ENCODE data around the gene ANKRD22.

DNA sequence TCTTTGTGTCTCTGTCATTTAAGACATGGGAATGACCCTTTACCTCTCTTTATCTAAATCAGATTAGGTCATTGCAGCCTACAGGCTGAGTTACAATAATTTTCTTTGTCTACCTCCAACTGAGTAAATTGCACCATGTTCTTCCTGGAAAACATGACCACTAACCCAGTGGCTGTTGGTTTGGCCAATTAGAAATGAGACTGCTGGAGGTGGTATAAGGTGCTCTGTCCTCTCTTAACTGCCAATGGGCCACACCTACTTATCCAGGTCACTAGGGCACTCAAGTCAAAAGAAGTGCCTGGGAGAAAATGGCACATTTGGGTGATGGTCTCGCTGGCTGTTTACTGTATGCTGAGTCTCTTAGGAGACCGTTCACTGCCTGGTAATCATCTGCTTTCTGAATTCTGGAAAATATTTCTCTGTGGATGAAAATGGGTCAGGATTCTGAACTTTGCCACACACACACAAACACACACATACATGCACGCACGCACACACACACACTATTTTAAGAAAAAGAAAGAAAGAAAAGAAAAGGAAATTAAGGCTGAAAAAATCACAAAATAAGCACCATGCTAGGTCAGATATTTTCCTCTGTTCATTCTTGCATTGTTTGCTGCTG is 44.8 kb upstream of the ANKRD22 start:
- TF ChIP-seq, protein P1, sequence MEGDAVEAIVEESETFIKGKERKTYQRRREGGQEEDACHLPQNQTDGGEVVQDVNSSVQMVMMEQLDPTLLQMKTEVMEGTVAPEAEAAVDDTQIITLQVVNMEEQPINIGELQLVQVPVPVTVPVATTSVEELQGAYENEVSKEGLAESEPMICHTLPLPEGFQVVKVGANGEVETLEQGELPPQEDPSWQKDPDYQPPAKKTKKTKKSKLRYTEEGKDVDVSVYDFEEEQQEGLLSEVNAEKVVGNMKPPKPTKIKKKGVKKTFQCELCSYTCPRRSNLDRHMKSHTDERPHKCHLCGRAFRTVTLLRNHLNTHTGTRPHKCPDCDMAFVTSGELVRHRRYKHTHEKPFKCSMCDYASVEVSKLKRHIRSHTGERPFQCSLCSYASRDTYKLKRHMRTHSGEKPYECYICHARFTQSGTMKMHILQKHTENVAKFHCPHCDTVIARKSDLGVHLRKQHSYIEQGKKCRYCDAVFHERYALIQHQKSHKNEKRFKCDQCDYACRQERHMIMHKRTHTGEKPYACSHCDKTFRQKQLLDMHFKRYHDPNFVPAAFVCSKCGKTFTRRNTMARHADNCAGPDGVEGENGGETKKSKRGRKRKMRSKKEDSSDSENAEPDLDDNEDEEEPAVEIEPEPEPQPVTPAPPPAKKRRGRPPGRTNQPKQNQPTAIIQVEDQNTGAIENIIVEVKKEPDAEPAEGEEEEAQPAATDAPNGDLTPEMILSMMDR (conservative IDR thresholded peaks at IDR 0.05 in 1 of 2, IDR thresholded peaks at IDR 0.05 in 1 of 2; ENCODE audit: extremely low read depth in 1 of 2, insufficient read depth in 1 of 2, low read depth in 1 of 2, low read length in 2 of 2), result no peak
- TF ChIP-seq EZH2 (IDR thresholded peaks at IDR 0.05; ENCODE audit: borderline replicate concordance, low read length), result no peak

Measured in mammary epithelial cell (primary cell).